Testis (tissue), 2 donors: Measurements from ENCODE around the gene GLCE.

Experiments used
- POLR2A ChIP-seq: fragments of 450-650 bp; IDR thresholded peaks from one replicate; pipeline ENCODE4 v1.6.1; 2017; ENCODE audit warnings: antibody characterized with exemption, mild to moderate bottlenecking, moderate library complexity
- TF ChIP-seq, protein P1 (sequence below), 3 experiments: fragments of 450-650 bp in 2 of 3; fragments of 200-600 bp in 1 of 3; sonication (generic) in 1 of 3; IDR thresholded peaks; one replicate each; pipeline ENCODE4 v1.5.1; 2016 to 2019; ENCODE audit warnings: antibody characterized with exemption in 3 of 3, mild to moderate bottlenecking in 2 of 3, moderate library complexity in 1 of 3

DNA sequence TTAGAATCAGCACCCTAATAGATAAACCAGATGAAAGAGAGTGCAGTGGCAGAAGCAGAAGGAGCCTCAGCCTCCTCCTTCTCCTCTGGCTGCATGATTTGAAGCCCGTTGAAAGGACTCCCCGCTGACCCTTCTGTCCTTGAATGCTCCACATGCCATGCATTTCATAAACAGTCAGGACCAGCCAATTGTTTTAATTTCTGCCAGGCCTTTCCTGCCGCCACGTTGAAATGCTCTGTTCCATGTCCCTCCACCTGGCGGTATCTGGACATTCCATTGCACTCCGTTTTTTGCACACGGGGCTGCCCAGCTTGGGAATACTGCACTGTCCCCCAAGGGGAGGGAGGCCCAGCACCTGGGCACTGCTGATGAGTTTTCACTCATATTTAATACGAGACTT is 35.2 kb upstream of the GLCE start:
- TF ChIP-seq, protein P1, sequence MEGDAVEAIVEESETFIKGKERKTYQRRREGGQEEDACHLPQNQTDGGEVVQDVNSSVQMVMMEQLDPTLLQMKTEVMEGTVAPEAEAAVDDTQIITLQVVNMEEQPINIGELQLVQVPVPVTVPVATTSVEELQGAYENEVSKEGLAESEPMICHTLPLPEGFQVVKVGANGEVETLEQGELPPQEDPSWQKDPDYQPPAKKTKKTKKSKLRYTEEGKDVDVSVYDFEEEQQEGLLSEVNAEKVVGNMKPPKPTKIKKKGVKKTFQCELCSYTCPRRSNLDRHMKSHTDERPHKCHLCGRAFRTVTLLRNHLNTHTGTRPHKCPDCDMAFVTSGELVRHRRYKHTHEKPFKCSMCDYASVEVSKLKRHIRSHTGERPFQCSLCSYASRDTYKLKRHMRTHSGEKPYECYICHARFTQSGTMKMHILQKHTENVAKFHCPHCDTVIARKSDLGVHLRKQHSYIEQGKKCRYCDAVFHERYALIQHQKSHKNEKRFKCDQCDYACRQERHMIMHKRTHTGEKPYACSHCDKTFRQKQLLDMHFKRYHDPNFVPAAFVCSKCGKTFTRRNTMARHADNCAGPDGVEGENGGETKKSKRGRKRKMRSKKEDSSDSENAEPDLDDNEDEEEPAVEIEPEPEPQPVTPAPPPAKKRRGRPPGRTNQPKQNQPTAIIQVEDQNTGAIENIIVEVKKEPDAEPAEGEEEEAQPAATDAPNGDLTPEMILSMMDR (IDR thresholded peaks at IDR 0.05) = no peak
- no peak for TF ChIP-seq POLR2A
